ENCODE data around the gene GOLGA6A.

The GOLGA6A gene

DNA sequence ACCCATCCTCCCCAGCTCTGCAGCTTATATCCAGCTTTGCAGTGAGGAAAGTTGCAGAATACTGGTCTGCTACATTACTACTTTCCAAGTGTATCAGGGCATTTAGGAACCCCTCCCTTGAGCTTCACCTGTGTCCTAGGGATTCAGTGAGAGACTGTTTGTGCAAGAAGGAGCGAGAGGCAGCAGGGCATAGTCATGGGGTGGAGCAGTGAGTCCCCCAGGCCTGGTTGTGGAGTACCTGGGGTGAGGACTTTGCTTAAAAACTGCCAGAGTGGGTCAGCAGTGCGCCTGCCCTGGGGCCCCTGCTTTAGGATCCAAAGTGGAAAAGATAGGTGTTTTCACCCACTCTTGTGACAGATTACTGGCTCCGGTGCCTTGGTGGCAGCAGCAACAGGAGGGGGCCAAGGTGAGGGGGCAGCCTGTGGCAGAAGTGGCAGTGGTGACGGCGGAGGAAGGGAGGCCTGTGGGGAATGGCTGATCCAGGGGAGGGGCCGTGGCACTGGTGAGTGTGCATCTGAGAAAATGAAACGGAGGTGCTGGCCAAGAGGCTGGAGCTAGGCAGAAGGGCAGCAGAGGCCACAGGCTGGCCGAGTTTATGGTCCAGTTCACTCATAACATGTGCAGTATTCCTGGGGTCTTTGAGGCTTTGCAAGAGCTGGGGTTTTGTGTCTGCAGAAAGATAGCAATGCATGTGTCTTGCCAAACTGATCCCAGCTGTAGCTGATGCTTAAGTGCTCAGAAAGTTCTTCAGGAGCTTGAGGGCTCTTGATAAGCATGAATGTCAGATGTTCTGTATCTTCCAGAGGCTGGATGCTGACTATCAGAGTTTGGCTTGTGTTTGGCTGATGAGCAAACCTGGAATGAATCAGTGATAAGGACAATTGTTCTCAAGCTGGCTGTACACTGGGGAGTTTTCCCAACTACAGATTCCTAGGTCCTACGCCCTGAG is 43.4 kb downstream of the GOLGA6A start:
- Mint-ChIP-seq H3K36me3 (ENCODE audit: low read depth) (peaks cover 52% of the 10 kb centered on the region), H3K4me1 (ENCODE audit: low read depth) (no peaks in the 10 kb centered on the region), H3K4me3 (no peak overlapping the region), H3K27ac (no peak overlapping the region), H3K27me3 (no peaks in the 10 kb centered on the region), H3K9me3 (no peaks in the 10 kb centered on the region)
- no peak for DNase-seq

DNA sequence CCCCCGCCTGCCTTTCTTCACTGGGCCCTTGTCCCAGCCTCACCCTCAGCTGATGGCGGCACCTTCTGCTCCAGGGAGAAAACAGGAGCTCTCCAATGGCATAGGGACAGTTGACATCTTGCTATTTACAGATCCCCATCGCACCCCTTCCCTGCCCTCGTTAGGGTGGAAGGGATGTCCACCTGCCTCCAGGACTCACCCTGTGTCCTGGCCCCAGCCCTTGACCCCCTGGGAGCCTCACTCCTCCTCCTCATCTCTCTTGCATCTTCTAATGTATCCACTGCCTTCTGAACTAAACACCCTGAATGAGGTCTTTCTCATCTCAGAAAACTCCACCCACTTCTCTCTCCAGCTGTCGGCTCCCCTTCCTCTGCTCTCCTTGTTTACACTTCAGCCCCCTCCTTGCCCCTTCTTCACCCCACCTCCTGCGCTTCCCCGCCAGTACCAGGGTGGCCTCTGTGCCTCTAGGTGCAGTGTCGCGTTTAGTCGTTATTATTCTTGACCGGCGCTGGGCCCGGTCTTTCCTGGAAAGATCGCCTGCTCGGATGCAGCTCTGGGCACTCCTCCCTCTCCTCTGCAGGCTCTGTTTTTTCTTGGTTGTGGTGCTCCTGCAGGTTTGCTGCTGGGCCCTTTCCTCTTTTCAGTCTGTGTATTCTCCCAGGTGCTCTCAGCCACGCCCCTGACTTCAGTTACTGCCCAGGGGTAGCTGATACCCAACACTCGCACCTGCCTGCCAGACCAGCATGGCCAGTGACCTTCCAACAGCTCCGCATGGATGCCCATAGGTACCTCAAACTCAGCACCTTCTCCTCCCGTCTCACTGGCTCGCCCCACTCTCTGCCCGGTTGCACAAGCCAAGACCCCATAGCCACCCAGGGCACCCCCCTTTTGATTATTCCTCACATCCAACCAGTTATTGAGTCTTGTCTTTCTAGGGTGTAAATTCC is 44.9 kb downstream of the GOLGA6A start:
- peak overlapping the region; percentile 47 for H3K27ac Mint-ChIP-seq
- peaks cover 55% of the 10 kb centered on the region for H3K36me3 Mint-ChIP-seq (ENCODE audit: low read depth)
- H3K9me3 Mint-ChIP-seq: no peaks in the 10 kb centered on the region
- DNase-seq: peak; percentile 22
- H3K27me3 Mint-ChIP-seq: no peaks in the 10 kb centered on the region
- no peaks in the 10 kb centered on the region for H3K4me1 Mint-ChIP-seq (ENCODE audit: low read depth)
- no peak overlapping the region for H3K4me3 Mint-ChIP-seq

GRCh38 chr15:74036271-74037170 is 45.8 kb downstream of the GOLGA6A start:
- Mint-ChIP-seq H3K9me3 (no peaks in the 10 kb centered on the region), H3K27ac (peak overlapping the region; percentile 68), H3K4me3 (no peak overlapping the region), H3K4me1 (ENCODE audit: low read depth) (no peaks in the 10 kb centered on the region), H3K27me3 (no peaks in the 10 kb centered on the region), H3K36me3 (ENCODE audit: low read depth) (peaks cover 61% of the 10 kb centered on the region)
- peak; percentile 1 for DNase-seq

DNA sequence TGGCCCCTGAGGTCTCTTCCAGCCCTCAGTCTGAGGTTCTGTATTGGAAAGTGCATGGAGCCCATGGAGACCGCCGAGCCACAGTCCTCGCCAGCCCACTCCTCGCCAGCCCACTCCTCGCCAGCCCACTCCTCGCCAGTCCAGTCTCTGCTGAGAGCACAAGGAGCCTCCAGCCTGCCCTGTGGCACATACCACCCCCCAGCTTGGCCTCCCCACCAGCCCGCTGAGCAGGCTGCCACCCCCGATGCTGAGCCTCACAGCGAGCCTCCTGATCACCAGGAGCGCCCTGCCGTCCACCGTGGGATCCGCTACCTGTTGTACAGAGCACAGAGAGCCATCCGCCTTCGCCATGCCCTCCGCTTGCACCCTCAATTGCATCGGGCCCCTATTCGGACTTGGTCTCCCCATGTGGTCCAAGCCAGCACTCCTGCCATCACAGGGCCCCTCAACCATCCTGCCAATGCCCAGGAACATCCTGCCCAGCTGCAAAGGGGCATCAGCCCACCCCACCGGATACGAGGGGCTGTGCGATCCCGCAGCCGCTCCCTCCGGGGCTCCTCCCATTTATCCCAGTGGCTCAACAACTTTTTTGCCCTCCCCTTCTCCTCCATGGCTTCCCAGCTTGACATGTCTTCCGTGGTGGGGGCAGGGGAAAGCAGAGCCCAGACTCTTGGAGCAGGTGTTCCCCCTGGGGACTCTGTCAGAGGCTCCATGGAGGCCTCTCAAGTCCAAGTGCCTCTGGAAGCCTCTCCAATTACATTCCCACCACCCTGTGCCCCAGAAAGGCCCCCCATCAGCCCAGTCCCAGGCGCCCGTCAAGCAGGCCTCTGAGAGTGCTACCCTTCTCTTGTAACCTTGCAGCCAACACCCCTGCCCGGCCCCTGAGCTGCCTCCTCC is 47.0 kb downstream of the GOLGA6A start:
- no peaks in the 10 kb centered on the region for H3K4me1 Mint-ChIP-seq (ENCODE audit: low read depth)
- no peaks in the 10 kb centered on the region for H3K9me3 Mint-ChIP-seq
- H3K36me3 Mint-ChIP-seq (ENCODE audit: low read depth): peaks cover 68% of the 10 kb centered on the region
- no peak for DNase-seq
- no peaks in the 10 kb centered on the region for H3K27me3 Mint-ChIP-seq
- no peak overlapping the region for H3K4me3 Mint-ChIP-seq
- no peak overlapping the region for H3K27ac Mint-ChIP-seq

- no peak overlapping the region for H3K4me3 Mint-ChIP-seq
These were observed 48.1 kb downstream of the GOLGA6A start for GRCh38 chr15:74034206-74034755.

DNA sequence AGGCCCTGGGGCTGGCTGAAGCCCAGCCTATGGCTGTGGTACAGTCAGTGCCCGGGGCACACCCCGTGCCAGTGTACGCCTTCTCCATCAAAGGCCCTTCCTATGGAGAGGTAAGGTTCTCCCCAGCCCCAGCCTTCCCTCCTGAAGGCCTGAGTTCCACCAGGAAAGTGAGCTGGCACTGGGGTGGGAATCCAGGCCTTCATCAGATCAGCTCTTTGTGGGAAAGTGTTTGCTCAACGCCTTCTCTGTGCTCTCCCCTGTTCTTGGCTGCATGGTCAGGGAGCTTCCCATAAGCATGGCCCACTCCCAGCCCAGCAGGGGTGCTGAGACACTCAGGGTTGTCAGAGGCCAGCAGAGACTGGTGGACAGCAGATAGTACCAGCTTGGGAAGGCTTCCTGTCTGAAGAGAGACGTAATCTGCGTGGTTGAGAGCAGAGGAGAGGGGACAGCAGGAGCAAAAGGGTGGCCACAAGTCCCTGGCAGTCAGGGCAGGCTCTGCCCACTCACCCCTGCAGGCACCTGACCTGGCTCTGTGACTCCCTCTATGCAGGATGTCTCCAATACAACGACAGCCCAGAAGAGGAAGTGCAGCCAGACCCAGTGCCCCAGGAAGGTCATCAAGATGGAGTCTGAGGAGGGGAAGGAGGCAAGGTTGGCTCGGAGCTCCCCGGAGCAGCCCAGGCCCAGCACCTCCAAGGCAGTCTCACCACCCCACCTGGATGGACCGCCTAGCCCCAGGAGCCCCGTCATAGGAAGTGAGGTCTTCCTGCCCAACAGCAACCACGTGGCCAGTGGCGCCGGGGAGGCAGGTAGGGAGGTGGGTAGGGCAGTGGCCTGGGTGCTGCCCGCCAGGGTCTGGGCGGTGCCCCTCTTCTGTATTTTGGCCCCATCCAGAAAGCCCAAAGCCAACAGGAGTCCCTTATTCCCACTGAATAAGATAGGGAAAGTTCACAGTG is 49.5 kb downstream of the GOLGA6A start:
- Mint-ChIP-seq H3K4me1 (ENCODE audit: low read depth) (no peaks in the 10 kb centered on the region), H3K4me3 (no peak overlapping the region), H3K27me3 (no peaks in the 10 kb centered on the region), H3K36me3 (ENCODE audit: low read depth) (peaks cover 82% of the 10 kb centered on the region), H3K27ac (no peak overlapping the region), H3K9me3 (no peaks in the 10 kb centered on the region)
- no peak for DNase-seq

More at GRCh38 chr15:74034206-74034755, 48.1 kb downstream of the GOLGA6A start:
- Mint-ChIP-seq H3K36me3 (ENCODE audit: low read depth) (peaks cover 74% of the 10 kb centered on the region), H3K27ac (peak overlapping the region; percentile 59), H3K9me3 (no peaks in the 10 kb centered on the region), H3K4me1 (ENCODE audit: low read depth) (no peaks in the 10 kb centered on the region), H3K27me3 (no peaks in the 10 kb centered on the region)
- DNase-seq: peak; percentile 17

DNA sequence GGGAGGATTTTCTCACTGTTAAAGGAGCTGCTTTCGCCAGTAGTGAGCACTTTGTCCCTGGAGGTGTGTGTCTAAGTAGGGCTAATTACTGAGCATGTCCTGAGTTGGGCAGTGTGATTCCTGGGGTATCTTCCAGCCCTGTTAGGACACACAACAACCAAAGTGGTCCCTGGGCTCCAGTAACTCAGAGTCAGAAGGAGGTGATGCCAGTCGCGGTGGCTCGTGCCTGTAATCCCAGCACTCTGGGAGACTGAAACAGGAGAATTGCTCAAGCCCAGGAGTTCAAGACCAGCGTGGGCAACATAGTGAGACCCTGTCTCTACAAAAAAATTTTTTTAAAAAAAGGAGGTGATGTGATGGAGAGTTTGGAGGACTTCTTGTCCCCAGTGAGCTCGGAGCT is 50.3 kb downstream of the GOLGA6A start:
- Mint-ChIP-seq H3K9me3 (no peaks in the 10 kb centered on the region), H3K4me3 (no peak overlapping the region), H3K4me1 (ENCODE audit: low read depth) (no peaks in the 10 kb centered on the region), H3K27me3 (no peaks in the 10 kb centered on the region), H3K27ac (peak overlapping the region; percentile 4), H3K36me3 (ENCODE audit: low read depth) (peaks cover 80% of the 10 kb centered on the region)
- no peak for DNase-seq

DNA sequence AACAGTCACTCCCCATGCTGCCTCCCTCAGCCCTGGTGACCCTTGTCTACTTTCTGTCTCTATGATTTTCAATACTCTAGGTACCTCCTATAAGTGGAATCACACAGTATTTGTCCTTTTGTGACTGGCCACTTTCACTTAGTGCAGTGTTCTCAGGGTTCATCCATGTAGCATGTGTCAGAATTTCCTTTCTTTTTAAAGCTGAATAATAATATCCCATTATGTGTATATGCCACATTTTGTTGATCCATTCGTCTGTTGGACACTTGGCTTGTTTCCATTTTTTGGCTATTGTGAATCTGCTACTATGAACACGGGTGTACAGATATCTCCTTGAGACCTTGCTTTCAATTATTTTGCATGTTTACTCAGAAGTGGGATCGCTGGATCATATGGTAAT is 53.7 kb downstream of the GOLGA6A start:
- H3K36me3 Mint-ChIP-seq (ENCODE audit: low read depth): peaks cover 76% of the 10 kb centered on the region
- H3K27ac Mint-ChIP-seq: no peak overlapping the region
- DNase-seq: no peak
- no peaks in the 10 kb centered on the region for H3K9me3 Mint-ChIP-seq
- H3K4me3 Mint-ChIP-seq: no peak overlapping the region
- H3K4me1 Mint-ChIP-seq (ENCODE audit: low read depth): peaks cover under 1% of the 10 kb centered on the region
- no peaks in the 10 kb centered on the region for H3K27me3 Mint-ChIP-seq

- Mint-ChIP-seq H3K4me1 (ENCODE audit: low read depth) (peaks cover 5% of the 10 kb centered on the region), H3K9me3 (no peaks in the 10 kb centered on the region), H3K27ac (peak overlapping the region; percentile 38), H3K36me3 (ENCODE audit: low read depth) (peaks cover 77% of the 10 kb centered on the region), H3K27me3 (no peaks in the 10 kb centered on the region), H3K4me3 (no peak overlapping the region)
- no peak for DNase-seq
These were observed 54.7 kb downstream of the GOLGA6A start for GRCh38 chr15:74027688-74028087.

GRCh38 chr15:74025436-74025835 is 56.9 kb downstream of the GOLGA6A start:
- H3K36me3 Mint-ChIP-seq (ENCODE audit: low read depth): peaks cover 76% of the 10 kb centered on the region
- no peak overlapping the region for H3K4me3 Mint-ChIP-seq
- H3K27me3 Mint-ChIP-seq: no peaks in the 10 kb centered on the region

GRCh38 chr15:74024687-74025086 is 57.7 kb downstream of the GOLGA6A start:
- peaks cover 77% of the 10 kb centered on the region for H3K36me3 Mint-ChIP-seq (ENCODE audit: low read depth)
- H3K9me3 Mint-ChIP-seq: no peaks in the 10 kb centered on the region
- DNase-seq: no peak
- H3K27ac Mint-ChIP-seq: no peak overlapping the region
- H3K4me3 Mint-ChIP-seq: no peak overlapping the region
- no peaks in the 10 kb centered on the region for H3K27me3 Mint-ChIP-seq
- H3K4me1 Mint-ChIP-seq (ENCODE audit: low read depth): peaks cover 6% of the 10 kb centered on the region

More at GRCh38 chr15:74025436-74025835, 56.9 kb downstream of the GOLGA6A start:
- no peaks in the 10 kb centered on the region for H3K9me3 Mint-ChIP-seq
- H3K27ac Mint-ChIP-seq: peak overlapping the region; percentile 36
- no peak for DNase-seq
- peaks cover 6% of the 10 kb centered on the region for H3K4me1 Mint-ChIP-seq (ENCODE audit: low read depth)
